Measurements from ENCODE around the gene YPEL1.

Gene YPEL1

GRCh38 chr22:21738966-21739365, 3.4 kb upstream of the YPEL1 start:
- DNase-seq (ENCODE audit: low read depth), result no peak
- no peak overlapping the region for H3K4me3 ChIP-seq (ENCODE audit: low read length)
- no peak for TF ChIP-seq CTCF (conservative IDR thresholded peaks at IDR 0.05; ENCODE audit: low read depth, low read length)

DNA sequence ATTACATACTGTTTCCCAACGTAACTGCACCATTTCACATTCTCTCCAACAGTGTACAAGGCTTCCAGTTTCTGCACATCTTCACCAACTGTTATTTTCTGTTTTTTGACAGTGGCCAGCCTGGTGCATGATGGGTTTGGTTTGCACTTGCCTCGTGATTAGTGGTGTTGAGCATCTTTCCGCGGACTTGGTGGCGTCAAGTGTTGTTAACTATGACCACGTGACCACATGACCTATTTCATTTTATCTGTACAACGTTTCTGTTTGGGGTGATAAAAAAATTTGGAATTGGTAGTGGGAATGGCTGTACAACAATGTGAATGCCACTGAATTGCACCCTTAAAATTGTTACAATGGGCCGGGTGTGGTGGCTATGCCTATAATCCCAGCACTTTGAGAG, 2.5 kb upstream of the YPEL1 start:
- H3K4me3 ChIP-seq (ENCODE audit: low read length), result no peak overlapping the region
- DNase-seq (ENCODE audit: low read depth), result no peak
- TF ChIP-seq CTCF (conservative IDR thresholded peaks at IDR 0.05; ENCODE audit: low read depth, low read length), result no peak

DNA sequence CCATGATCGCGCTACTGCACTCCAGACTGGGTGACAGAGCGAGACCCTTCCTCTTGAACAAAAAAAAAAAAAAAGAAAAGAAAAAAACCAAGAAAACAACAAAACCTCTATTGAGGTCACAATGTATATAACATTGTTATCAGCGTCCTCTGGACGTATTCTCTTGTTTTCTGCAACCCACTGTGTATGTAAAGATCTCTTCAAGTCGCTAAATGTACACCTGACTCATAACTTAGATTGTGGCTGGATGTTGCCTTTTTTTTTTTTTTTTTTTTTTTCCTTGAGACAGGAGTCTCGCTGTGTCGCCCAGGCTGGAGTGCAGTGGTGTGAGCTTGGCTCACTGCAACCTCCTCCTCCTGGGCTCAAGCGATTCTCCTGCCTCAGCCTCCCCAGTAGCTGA, 1.4 kb upstream of the YPEL1 start:
- H3K4me3 ChIP-seq (ENCODE audit: low read length), result no peak overlapping the region
- TF ChIP-seq CTCF (conservative IDR thresholded peaks at IDR 0.05; ENCODE audit: low read depth, low read length), result no peak
- no peak for DNase-seq (ENCODE audit: low read depth)

GRCh38 chr22:21736084-21736642, 569 bp upstream of the YPEL1 start:
- no peak for DNase-seq (ENCODE audit: low read depth)
- H3K4me3 ChIP-seq (ENCODE audit: low read length), result peak overlapping the region; percentile 36
- TF ChIP-seq CTCF (conservative IDR thresholded peaks at IDR 0.05; ENCODE audit: low read depth, low read length), result no peak

DNA sequence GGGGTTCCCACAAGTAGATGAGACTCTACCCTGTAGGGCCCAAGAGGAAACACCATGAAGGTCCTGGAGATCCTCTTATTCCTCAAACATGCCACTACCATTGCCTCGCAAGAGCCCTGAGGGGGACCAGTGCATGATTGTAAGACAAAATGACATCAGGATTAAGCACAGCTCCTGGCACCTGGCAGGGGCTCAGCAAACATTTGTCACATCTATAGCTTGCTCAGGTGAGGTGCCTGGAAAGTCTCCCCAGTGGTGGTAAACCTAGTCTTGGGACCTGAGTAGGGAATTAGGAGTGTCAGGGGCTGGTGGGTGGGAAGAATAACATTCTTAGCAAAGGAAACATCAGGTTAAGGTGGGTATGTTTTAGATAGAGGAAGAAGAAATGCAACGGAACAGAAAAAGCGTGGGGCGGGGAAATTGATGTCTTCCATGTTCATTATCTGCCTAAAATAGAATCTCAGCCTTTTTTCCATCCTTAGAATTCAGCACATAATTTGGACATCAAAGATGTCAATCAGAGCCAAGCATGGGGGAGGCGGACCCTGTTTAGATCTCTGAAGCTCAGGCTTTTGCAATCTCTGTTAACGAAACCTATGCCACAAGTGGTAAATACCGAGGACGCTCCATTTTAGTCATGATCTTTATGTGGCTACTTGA, 924 bp downstream of the YPEL1 start:
- peak overlapping the region; percentile 72 for H3K4me3 ChIP-seq (ENCODE audit: low read length)
- no peak for DNase-seq (ENCODE audit: low read depth)
- no peak for TF ChIP-seq CTCF (conservative IDR thresholded peaks at IDR 0.05; ENCODE audit: low read depth, low read length)

DNA sequence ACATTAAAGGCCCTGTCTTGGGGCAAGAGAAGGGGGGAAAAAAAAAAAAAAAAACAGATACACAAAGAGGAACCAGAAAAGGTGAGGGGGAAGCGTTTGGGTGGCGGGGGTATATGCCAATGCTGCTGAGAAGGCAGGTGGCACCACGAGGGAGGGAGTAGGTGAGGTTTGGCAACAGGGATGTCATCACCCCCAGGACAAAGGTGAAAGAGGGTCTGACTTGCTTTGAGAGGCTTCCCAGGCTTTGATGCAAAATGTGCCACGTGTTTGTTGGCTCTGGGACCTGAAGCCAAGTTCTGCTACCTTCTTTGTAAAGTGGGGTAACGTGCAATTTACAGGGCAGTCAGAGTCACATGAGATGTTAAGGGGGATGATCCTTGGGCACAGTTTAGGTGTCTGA, 4.1 kb downstream of the YPEL1 start:
- DNase-seq (ENCODE audit: low read depth), result no peak
- TF ChIP-seq CTCF (conservative IDR thresholded peaks at IDR 0.05; ENCODE audit: low read depth, low read length), result no peak
- H3K4me3 ChIP-seq (ENCODE audit: low read length), result no peak overlapping the region
